DOHH2 (cell line): ENCODE data around the gene IRAG1.

Source experiments
- H3F3A ChIP-seq: fragments of 200-600 bp; sonication (generic), shearing (Covaris generic); 2 replicates; pipeline ENCODE4 v1.6.0; 2016; ENCODE audit warnings: antibody characterized with exemption, mild to moderate bottlenecking; ENCODE audit not compliant: control insufficient read depth, insufficient read depth
- H3K27ac ChIP-seq: fragments of 200-600 bp; sonication (generic); 2 replicates; pipeline ENCODE4 v1.5.1; 2014; ENCODE audit warnings: low read depth, mild to moderate bottlenecking, low read length, moderate library complexity
- H3K27me3 ChIP-seq: fragments of 200-600 bp; sonication (generic); 2 replicates; pipeline ENCODE4 v1.6.1; 2014; ENCODE audit warnings: mild to moderate bottlenecking, low read length, mixed read lengths; ENCODE audit not compliant: control insufficient read depth
- H3K36me3 ChIP-seq: fragments of 200-600 bp; sonication (generic); 2 replicates; pipeline ENCODE4 v1.6.1; 2014; ENCODE audit warnings: mild to moderate bottlenecking, low read length, moderate library complexity, mixed read lengths; ENCODE audit not compliant: control insufficient read depth
- H3K4me1 ChIP-seq: fragments of 200-600 bp; sonication (generic); 2 replicates; pipeline ENCODE4 v1.6.1; 2014; ENCODE audit warnings: mild to moderate bottlenecking, low read length, mixed read lengths; ENCODE audit not compliant: control insufficient read depth
- H3K4me2 ChIP-seq: fragments of 200-600 bp; sonication (generic); 2 replicates; pipeline ENCODE4 v1.6.0; 2014; ENCODE audit warnings: mild to moderate bottlenecking, low read length, moderate library complexity
- H3K4me3 ChIP-seq: fragments of 200-600 bp; sonication (generic); 2 replicates; pipeline ENCODE4 v1.5.1; 2014; ENCODE audit warnings: mild to moderate bottlenecking, low read length, mixed read lengths
- H3K79me2 ChIP-seq: fragments of 200-600 bp; sonication (generic); 2 replicates; pipeline ENCODE4 v1.6.1; 2014; ENCODE audit warnings: mild to moderate bottlenecking, low read length, mixed read lengths; ENCODE audit not compliant: control insufficient read depth
- H3K9me2 ChIP-seq: fragments of 200-600 bp; sonication (generic); replicated peaks from 2 replicates; pipeline ENCODE4 v1.6.1; 2014; ENCODE audit warnings: mild to moderate bottlenecking, low read length, mixed read lengths; ENCODE audit not compliant: control insufficient read depth
- H3K9me3 ChIP-seq: fragments of 200-600 bp; sonication (generic); 2 replicates; pipeline ENCODE4 v1.6.1; 2014; ENCODE audit warnings: antibody characterized with exemption, low read length, mixed read lengths; ENCODE audit not compliant: control insufficient read depth, insufficient read depth
- H4K20me1 ChIP-seq: fragments of 200-600 bp; sonication (generic); 2 replicates; pipeline ENCODE4 v1.6.0; 2014; ENCODE audit warnings: low read depth, mild to moderate bottlenecking, antibody characterized with exemption, low read length, moderate library complexity; ENCODE audit not compliant: control insufficient read depth, insufficient read depth
- CTCF ChIP-seq: fragments of 200-600 bp; sonication (generic); IDR thresholded peaks from one replicate; pipeline ENCODE4 v1.5.1; 2014; ENCODE audit warnings: antibody characterized with exemption, mild to moderate bottlenecking, low read depth, low read length; ENCODE audit not compliant: poor library complexity, severe bottlenecking
- EZH2phosphoT487 ChIP-seq: fragments of 200-600 bp; sonication (generic); IDR thresholded peaks from 2 replicates; pipeline ENCODE4 v1.6.1; 2017; ENCODE audit warnings: borderline replicate concordance, mild to moderate bottlenecking, antibody characterized with exemption, low read length, moderate library complexity, mixed read lengths

Gene IRAG1

GRCh38 chr11:10731064-10731680, 37.6 kb upstream of the IRAG1 start:
- peaks cover 8% of the 10 kb centered on the region; the same call in 1 of the 2 replicates for H3K27me3 ChIP-seq
- no peaks in the 10 kb centered on the region for H4K20me1 ChIP-seq
- H3K4me1 ChIP-seq: peaks cover 5% of the 10 kb centered on the region
- H3F3A ChIP-seq: no peaks in the 10 kb centered on the region
- no peaks in the 10 kb centered on the region for H3K9me3 ChIP-seq
- H3K36me3 ChIP-seq: no peaks in the 10 kb centered on the region
- H3K4me2 ChIP-seq: no peak overlapping the region
- H3K79me2 ChIP-seq: no peaks in the 10 kb centered on the region
- H3K9me2 ChIP-seq: no peaks in the 10 kb centered on the region
- no peak overlapping the region for H3K4me3 ChIP-seq
- TF ChIP-seq CTCF (no peak), EZH2phosphoT487 (no peak)
- H3K27ac ChIP-seq: no peak overlapping the region

- Histone ChIP-seq H3K36me3 (no peaks in the 10 kb centered on the region), H3K27me3 (peaks cover 11% of the 10 kb centered on the region; the same call in 1 of the 2 replicates), H3K4me1 (no peaks in the 10 kb centered on the region; the same call in 1 of the 2 replicates), H3K9me3 (no peaks in the 10 kb centered on the region), H3K27ac (no peak overlapping the region), H3F3A (no peaks in the 10 kb centered on the region), H3K4me2 (no peak overlapping the region), H4K20me1 (no peaks in the 10 kb centered on the region), H3K9me2 (no peaks in the 10 kb centered on the region), H3K79me2 (no peaks in the 10 kb centered on the region), H3K4me3 (no peak overlapping the region)
- no peak for TF ChIP-seq CTCF
- no peak for TF ChIP-seq EZH2phosphoT487
These were observed 36.6 kb upstream of the IRAG1 start for GRCh38 chr11:10730151-10730550.

GRCh38 chr11:10728789-10729472, 35.4 kb upstream of the IRAG1 start:
- no peak overlapping the region for H3K4me3 ChIP-seq
- H3K9me3 ChIP-seq: no peaks in the 10 kb centered on the region
- H3K79me2 ChIP-seq: no peaks in the 10 kb centered on the region
- H3F3A ChIP-seq: no peaks in the 10 kb centered on the region
- no peaks in the 10 kb centered on the region for H4K20me1 ChIP-seq
- no peaks in the 10 kb centered on the region for H3K9me2 ChIP-seq
- H3K27ac ChIP-seq: no peak overlapping the region
- TF ChIP-seq CTCF: no peak
- no peak for TF ChIP-seq EZH2phosphoT487
- no peaks in the 10 kb centered on the region for H3K36me3 ChIP-seq
- peaks cover 11% of the 10 kb centered on the region; the same call in 1 of the 2 replicates for H3K27me3 ChIP-seq
- H3K4me1 ChIP-seq: no peaks in the 10 kb centered on the region
- no peak overlapping the region for H3K4me2 ChIP-seq
